K562 (cell line): ENCODE measurements around the gene CREB3L1. TPM values are rescaled to one million over a fixed set of nuclear protein-coding genes. Genes with fewer than 3 reads are reported as not detected.

ENCODE experiments used
- EGR1 ChIP-seq: fragments of 450-650 bp; conservative IDR thresholded peaks from 2 replicates; pipeline ENCODE4 v1.6.1; 2017; ENCODE audit warnings: mild to moderate bottlenecking
- FIP1L1 ChIP-seq: fragments of 200-400 bp; formaldehyde crosslinking; IDR thresholded peaks from 2 replicates; pipeline ENCODE4 v1.6.1; 2018; ENCODE audit warnings: mild to moderate bottlenecking, low read depth, low read length; ENCODE audit not compliant: poor library complexity, severe bottlenecking
- LEF1 ChIP-seq: fragments of 450-650 bp; IDR thresholded peaks from 2 replicates; pipeline ENCODE4 v1.6.1; 2016; ENCODE audit warnings: mild to moderate bottlenecking
- MAZ ChIP-seq, 2 experiments: fragments of 450-650 bp in 1 of 2; sonication (generic) in 1 of 2; formaldehyde crosslinking; IDR thresholded peaks in 1 of 2; conservative IDR thresholded peaks in 1 of 2; 2 replicates each; pipeline versions ENCODE4 v1.4.0 to v1.5.0; 2020; ENCODE audit warnings: mild to moderate bottlenecking in 1 of 2, missing genetic modification reagents in 1 of 2
- NR2F6 ChIP-seq: fragments of 450-650 bp; formaldehyde crosslinking; IDR thresholded peaks from 2 replicates; pipeline ENCODE4 v1.4.0; 2020; ENCODE audit warnings: mild to moderate bottlenecking
- PHF8 ChIP-seq: fragments of 200-600 bp; sonication (generic); IDR thresholded peaks from 2 replicates; pipeline ENCODE4 v1.6.1; 2012; ENCODE audit warnings: mixed run types, mild to moderate bottlenecking, inconsistent platforms, low read length, moderate library complexity, borderline replicate concordance
- SIN3A ChIP-seq, 2 experiments: fragments of 150-350 bp in 1 of 2; IDR thresholded peaks; 2 replicates each; pipeline ENCODE4 v1.6.1; 2011 to 2016; ENCODE audit warnings: borderline replicate concordance in 2 of 2, low read depth in 2 of 2, low read length in 2 of 2, mild to moderate bottlenecking in 2 of 2, moderate library complexity in 2 of 2; ENCODE audit not compliant: control insufficient read depth in 1 of 2
- SLC30A9 ChIP-seq: fragments of 250-450 bp; sonication (Bioruptor Pico); IDR thresholded peaks from 2 replicates; pipeline ENCODE4 v1.8.0; 2022; ENCODE audit warnings: mild to moderate bottlenecking, moderate library complexity
- STAG1 ChIP-seq: sonication (generic); formaldehyde crosslinking; IDR thresholded peaks from 2 replicates; pipeline ENCODE4 v1.5.0; 2020; ENCODE audit warnings: missing genetic modification reagents, borderline replicate concordance
- ZFX ChIP-seq: sonication (generic); formaldehyde crosslinking; IDR thresholded peaks from 2 replicates; pipeline ENCODE4 v1.8.0; 2022; ENCODE audit warnings: mild to moderate bottlenecking, missing genetic modification reagents, moderate library complexity
- ZKSCAN8 ChIP-seq: fragments of 200-800 bp; sonication (Bioruptor generic); IDR thresholded peaks from 2 replicates; pipeline ENCODE4 v1.6.1; 2016; ENCODE audit warnings: missing genetic modification characterization, missing compliant biosample characterization
- ZNF232 ChIP-seq: sonication (generic); formaldehyde crosslinking; IDR thresholded peaks from 2 replicates; pipeline ENCODE4 v1.8.0; 2022; ENCODE audit warnings: mild to moderate bottlenecking, missing genetic modification reagents
- ZNF644 ChIP-seq: fragments of 200-800 bp; sonication (Bioruptor generic); IDR thresholded peaks from 2 replicates; pipeline ENCODE4 v1.6.1; 2016; ENCODE audit warnings: low read depth, missing genetic modification characterization, missing compliant biosample characterization
- polyA plus RNA-seq, 8 experiments: library from polyadenylated mRNA; depleted of rRNA in 4 of 8; stranded (reverse) in 5 of 8; unstranded in 3 of 8; fragments of >200 nt; fragmentation: Nextera tagmentation in 2 of 8; fragmentation: Illumina TruSeq in 1 of 8; extraction: Ambion mirVana in 2 of 8; extraction: Trizol in 1 of 8; gene quantifications; 2 replicates each; pipeline versions ENCODE4 v1.2.1 to v1.2.3, GENCODE V29; 2011 to 2014; ENCODE audit warnings: inconsistent platforms in 1 of 8, missing spikeins in 1 of 8
- total RNA-seq, 7 experiments: library from RNA; depleted of rRNA in 6 of 7; stranded (reverse); fragments of >200 nt in 6 of 7; fragmentation: Illumina TruSeq in 2 of 7; extraction: Trizol in 2 of 7; gene quantifications; 2 replicates each; pipeline versions ENCODE4 v1.2.1 to v1.2.3, GENCODE V29; 2011 to 2021; ENCODE audit warnings: low replicate concordance in 1 of 7
- TF ChIP-seq, protein P1 (sequence below), 3 experiments: fragments of 200-800 bp in 1 of 3; sonication (Bioruptor generic) in 1 of 3; sonication (generic) in 1 of 3; formaldehyde crosslinking in 1 of 3; IDR thresholded peaks; 2 replicates each; pipeline versions ENCODE4 v1.6.1 to v1.8.0; 2016 to 2022; ENCODE audit warnings: mild to moderate bottlenecking in 2 of 3, missing compliant biosample characterization in 2 of 3, missing genetic modification characterization in 2 of 3, missing genetic modification reagents in 1 of 3
- TF ChIP-seq, protein P2 (sequence below): fragments of 250-450 bp; sonication (Bioruptor Pico); IDR thresholded peaks from 2 replicates; pipeline ENCODE4 v1.8.0; 2021; ENCODE audit warnings: moderate library complexity, mild to moderate bottlenecking, inconsistent platforms
- TF ChIP-seq, protein P3 (sequence below): fragments of 450-650 bp; formaldehyde crosslinking; IDR thresholded peaks from 2 replicates; pipeline ENCODE4 v1.4.0; 2020; ENCODE audit warnings: mild to moderate bottlenecking, moderate library complexity
- TF ChIP-seq, protein P4 (sequence below): fragments of 250-450 bp; sonication (Bioruptor Pico); IDR thresholded peaks from 2 replicates; pipeline ENCODE4 v1.4.0; 2020; ENCODE audit warnings: mild to moderate bottlenecking

The CREB3L1 gene
- total and polyA plus RNA-seq, 9 of the 15 experiments (the other 6 are each of a cell fraction or from before 2014, with no cell fraction given): 1.2 to 27.6 (median 3.7) TPM

DNA sequence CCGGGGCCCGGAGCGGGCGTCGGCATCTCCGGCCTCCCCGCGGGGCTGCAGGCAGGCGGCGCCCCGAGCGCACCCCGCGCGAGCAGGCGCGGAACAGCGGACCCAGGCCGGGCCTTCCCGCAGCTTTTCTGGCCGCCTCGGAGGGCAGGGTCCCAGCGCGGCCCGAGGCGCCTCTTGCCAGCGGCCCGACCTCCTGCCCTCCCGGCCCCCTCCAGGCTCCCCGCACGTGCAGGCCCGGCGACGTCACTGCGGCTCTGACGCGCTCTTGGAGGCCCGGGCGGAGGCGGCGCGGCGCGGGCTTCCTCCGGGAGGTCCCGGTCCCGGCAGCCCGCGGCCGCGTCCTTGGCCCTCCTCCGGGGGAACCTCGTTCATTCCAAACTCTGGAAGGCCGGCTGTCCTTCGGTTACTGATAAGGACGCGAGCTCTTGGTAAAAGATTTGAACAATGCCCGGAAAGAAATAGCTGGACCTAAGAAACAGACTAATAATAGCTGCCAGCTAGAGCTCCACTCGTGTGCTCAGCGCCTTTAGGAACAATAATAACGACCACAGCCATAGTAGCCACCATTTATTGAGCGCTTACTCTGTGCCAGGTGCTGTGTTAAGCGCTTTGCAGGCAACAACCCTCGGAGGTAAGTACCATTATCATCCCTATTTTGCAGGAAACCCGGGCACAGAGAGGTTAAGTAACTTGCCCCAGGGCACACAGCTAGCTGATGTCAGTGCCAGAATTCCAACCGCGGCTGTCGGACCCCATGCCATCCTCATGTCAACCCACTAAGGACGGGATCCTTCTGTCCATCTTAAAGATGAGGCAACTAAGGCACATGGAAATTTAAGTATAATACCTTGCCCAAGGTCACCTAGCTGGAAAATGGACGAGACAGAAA is 39.1 kb upstream of the CREB3L1 start (continued):
- TF ChIP-seq, protein P1, sequence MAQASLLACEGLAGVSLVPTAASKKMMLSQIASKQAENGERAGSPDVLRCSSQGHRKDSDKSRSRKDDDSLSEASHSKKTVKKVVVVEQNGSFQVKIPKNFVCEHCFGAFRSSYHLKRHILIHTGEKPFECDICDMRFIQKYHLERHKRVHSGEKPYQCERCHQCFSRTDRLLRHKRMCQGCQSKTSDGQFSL (CRISPR knock-in tag; IDR thresholded peaks at IDR 0.05): no peak
- TF ChIP-seq, protein P1 (tag; IDR thresholded peaks at IDR 0.05): no peak
- TF ChIP-seq SIN3A (IDR thresholded peaks at IDR 0.05; ENCODE audit: borderline replicate concordance in 2 of 2, control insufficient read depth in 1 of 2, low read depth in 2 of 2, low read length in 2 of 2) (0 out of 4 replicates have a peak, but pooled peaks of 1 of the 2 experiments have one; percentile 18), LEF1 (no peak), MAZ (CRISPR knock-in tag; conservative IDR thresholded peaks at IDR 0.05 in 1 of 2, IDR thresholded peaks at IDR 0.05 in 1 of 2) (peak; percentile 3 to 88; a peak in 2 of 4 replicates), FIP1L1 (peak; percentile 70), NR2F6 (CRISPR knock-in tag) (no peak), SLC30A9 (CRISPR knock-in tag) (no peak), ZNF644 (tag) (no peak), EGR1 (peak; percentile 35; the same call in 1 of the 2 replicates), STAG1 (CRISPR knock-in tag) (peak; percentile 45), ZNF232 (no peak), PHF8 (peak; percentile 40; the same call in 1 of the 2 replicates), ZFX (CRISPR knock-in tag) (peak; percentile 78), ZKSCAN8 (CRISPR knock-in tag) (no peak)
- TF ChIP-seq, protein P2, sequence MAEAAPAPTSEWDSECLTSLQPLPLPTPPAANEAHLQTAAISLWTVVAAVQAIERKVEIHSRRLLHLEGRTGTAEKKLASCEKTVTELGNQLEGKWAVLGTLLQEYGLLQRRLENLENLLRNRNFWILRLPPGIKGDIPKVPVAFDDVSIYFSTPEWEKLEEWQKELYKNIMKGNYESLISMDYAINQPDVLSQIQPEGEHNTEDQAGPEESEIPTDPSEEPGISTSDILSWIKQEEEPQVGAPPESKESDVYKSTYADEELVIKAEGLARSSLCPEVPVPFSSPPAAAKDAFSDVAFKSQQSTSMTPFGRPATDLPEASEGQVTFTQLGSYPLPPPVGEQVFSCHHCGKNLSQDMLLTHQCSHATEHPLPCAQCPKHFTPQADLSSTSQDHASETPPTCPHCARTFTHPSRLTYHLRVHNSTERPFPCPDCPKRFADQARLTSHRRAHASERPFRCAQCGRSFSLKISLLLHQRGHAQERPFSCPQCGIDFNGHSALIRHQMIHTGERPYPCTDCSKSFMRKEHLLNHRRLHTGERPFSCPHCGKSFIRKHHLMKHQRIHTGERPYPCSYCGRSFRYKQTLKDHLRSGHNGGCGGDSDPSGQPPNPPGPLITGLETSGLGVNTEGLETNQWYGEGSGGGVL (CRISPR knock-in tag): no peak; the same call in 1 of the 2 replicates
- TF ChIP-seq, protein P3, sequence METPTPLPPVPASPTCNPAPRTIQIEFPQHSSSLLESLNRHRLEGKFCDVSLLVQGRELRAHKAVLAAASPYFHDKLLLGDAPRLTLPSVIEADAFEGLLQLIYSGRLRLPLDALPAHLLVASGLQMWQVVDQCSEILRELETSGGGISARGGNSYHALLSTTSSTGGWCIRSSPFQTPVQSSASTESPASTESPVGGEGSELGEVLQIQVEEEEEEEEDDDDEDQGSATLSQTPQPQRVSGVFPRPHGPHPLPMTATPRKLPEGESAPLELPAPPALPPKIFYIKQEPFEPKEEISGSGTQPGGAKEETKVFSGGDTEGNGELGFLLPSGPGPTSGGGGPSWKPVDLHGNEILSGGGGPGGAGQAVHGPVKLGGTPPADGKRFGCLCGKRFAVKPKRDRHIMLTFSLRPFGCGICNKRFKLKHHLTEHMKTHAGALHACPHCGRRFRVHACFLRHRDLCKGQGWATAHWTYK (CRISPR knock-in tag): peak; percentile 87
- TF ChIP-seq, protein P4, sequence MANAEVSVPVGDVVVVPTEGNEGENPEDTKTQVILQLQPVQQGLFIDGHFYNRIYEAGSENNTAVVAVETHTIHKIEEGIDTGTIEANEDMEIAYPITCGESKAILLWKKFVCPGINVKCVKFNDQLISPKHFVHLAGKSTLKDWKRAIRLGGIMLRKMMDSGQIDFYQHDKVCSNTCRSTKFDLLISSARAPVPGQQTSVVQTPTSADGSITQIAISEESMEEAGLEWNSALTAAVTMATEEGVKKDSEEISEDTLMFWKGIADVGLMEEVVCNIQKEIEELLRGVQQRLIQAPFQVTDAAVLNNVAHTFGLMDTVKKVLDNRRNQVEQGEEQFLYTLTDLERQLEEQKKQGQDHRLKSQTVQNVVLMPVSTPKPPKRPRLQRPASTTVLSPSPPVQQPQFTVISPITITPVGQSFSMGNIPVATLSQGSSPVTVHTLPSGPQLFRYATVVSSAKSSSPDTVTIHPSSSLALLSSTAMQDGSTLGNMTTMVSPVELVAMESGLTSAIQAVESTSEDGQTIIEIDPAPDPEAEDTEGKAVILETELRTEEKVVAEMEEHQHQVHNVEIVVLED: peak; percentile 64
